GM23338 (cell line): ENCODE measurements around the gene EARS2.

Source experiments
- CREB1 ChIP-seq: fragments of 250-450 bp; sonication (Bioruptor Pico); IDR thresholded peaks from 2 replicates; pipeline ENCODE4 v1.5.0; 2020; ENCODE audit warnings: low read depth, mild to moderate bottlenecking, moderate library complexity
- CTCF ChIP-seq, 2 experiments: fragments of 200-600 bp in 1 of 2; sonication (generic) in 1 of 2; conservative IDR thresholded peaks; 2 replicates each; pipeline versions ENCODE4 v1.5.1 to v1.6.1; 2016 to 2017; ENCODE audit warnings: antibody characterized with exemption in 2 of 2, low read depth in 2 of 2, mild to moderate bottlenecking in 2 of 2, moderate library complexity in 1 of 2
- ETS1 ChIP-seq: IDR thresholded peaks from 2 replicates; pipeline ENCODE4 v1.6.1; 2016; ENCODE audit warnings: antibody characterized with exemption
- EZH2 ChIP-seq: fragments of 200-600 bp; sonication (generic); IDR thresholded peaks from one replicate; pipeline ENCODE4 v1.8.0; 2017; ENCODE audit warnings: antibody characterized with exemption, mild to moderate bottlenecking, low read depth; ENCODE audit not compliant: unreplicated experiment
- EZH2phosphoT487 ChIP-seq: fragments of 200-600 bp; sonication (generic); IDR thresholded peaks from one replicate; pipeline ENCODE4 v1.8.1; 2018; ENCODE audit warnings: antibody characterized with exemption; ENCODE audit not compliant: unreplicated experiment
- POLR2AphosphoS5 ChIP-seq: IDR thresholded peaks from 2 replicates; pipeline ENCODE4 v1.6.1; 2016; ENCODE audit warnings: antibody characterized with exemption, low read depth
- REST ChIP-seq: IDR thresholded peaks from one replicate; pipeline ENCODE4 v1.6.1; 2018; ENCODE audit warnings: antibody characterized with exemption; ENCODE audit not compliant: unreplicated experiment
- STAT1 ChIP-seq: IDR thresholded peaks from one replicate; pipeline ENCODE4 v1.6.1; 2016; ENCODE audit warnings: antibody characterized with exemption; ENCODE audit not compliant: unreplicated experiment
- ZNF114 ChIP-seq: fragments of 250-450 bp; sonication (Bioruptor Pico); IDR thresholded peaks from 2 replicates; pipeline ENCODE4 v1.5.0; 2020; ENCODE audit warnings: mild to moderate bottlenecking, moderate library complexity
- ZNF331 ChIP-seq: fragments of 250-450 bp; sonication (Bioruptor Pico); IDR thresholded peaks from 2 replicates; pipeline ENCODE4 v1.5.0; 2020; ENCODE audit warnings: low read depth, mild to moderate bottlenecking, moderate library complexity
- ZNF462 ChIP-seq: fragments of 250-450 bp; sonication (Bioruptor Pico); IDR thresholded peaks from 2 replicates; pipeline ENCODE4 v1.5.0; 2020; ENCODE audit warnings: mild to moderate bottlenecking, moderate library complexity

- TF ChIP-seq CTCF (conservative IDR thresholded peaks at IDR 0.05; ENCODE audit: low read depth in 2 of 2) (no peak), EZH2phosphoT487 (no peak), REST (no peak), EZH2 (no peak), POLR2AphosphoS5 (no peak), ZNF114 (CRISPR knock-in tag) (no peak), ZNF331 (CRISPR knock-in tag) (no peak), ETS1 (no peak), CREB1 (no peak), ZNF462 (no peak), STAT1 (no peak)
Measured at GRCh38 chr16:23544436-23544835, 12.7 kb downstream of the EARS2 start.
